ENCODE measurements around the gene NAB2.
"Not testable (repeated sequence)": the region's sequence is repeated elsewhere in the genome, so short reads cannot be mapped to it uniquely, and the experiment has no call there.

The NAB2 gene

DNA sequence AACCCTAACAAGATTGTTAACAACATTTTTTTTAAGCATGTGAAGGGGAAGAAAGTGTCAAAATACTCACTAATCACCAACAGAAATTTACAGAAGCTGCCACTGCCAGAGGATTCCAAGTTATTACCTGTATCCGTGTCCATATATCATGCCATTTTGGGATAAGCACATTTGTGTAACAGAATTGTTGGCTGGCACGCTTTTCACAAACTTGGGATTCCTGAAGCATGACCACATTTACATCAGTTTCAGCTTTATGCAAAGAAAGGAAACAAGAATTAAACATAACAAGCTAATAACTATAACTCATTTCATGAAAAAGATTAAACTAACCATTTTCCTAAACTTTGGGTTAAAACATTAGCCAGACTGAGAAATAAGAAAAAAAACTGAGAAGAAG lies 16.3 kb upstream of the NAB2 start:
- no peak for DNase-seq

DNA sequence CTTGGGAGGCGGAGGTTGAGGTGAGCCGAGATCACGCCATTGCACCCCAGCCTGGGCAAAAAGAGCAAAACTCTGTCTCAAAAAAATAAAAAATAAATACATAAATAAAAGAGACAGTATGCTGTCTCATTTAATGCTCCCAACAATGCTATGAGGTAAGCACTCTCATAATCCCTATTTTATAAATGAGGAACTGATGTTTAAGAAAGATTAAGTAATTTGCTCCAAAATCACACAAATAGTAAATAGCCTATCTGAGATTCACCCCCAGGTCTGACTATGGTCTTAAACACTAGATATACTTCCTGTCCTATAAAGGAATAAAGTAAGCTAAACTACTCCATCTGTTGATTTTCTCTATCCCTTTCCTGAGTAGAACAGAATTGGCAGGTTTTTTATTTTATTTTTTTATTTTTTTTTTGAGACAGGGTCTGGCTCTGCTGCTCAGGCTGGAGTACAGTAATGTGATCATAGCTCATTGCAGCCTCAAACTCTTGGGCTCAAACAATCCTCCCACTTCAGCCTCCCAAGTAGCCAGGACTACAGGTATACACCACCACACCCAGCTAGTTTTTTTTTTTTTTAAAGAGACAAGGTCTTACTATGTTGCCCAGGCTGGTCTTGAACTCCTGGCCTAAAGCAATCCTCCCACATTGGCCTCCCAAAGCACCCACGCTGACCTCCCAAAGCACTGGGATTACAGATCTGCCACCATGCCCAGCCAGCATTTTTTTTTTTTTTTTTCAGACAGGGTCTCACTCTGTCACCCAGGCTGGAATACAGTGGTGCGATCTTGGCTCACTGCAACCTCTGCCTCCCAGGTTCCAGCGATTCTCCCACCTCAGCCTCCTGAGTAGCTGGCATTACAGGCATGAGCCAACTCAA lies 15.1 kb upstream of the NAB2 start:
- DNase-seq, result not testable (repeated sequence)

DNA sequence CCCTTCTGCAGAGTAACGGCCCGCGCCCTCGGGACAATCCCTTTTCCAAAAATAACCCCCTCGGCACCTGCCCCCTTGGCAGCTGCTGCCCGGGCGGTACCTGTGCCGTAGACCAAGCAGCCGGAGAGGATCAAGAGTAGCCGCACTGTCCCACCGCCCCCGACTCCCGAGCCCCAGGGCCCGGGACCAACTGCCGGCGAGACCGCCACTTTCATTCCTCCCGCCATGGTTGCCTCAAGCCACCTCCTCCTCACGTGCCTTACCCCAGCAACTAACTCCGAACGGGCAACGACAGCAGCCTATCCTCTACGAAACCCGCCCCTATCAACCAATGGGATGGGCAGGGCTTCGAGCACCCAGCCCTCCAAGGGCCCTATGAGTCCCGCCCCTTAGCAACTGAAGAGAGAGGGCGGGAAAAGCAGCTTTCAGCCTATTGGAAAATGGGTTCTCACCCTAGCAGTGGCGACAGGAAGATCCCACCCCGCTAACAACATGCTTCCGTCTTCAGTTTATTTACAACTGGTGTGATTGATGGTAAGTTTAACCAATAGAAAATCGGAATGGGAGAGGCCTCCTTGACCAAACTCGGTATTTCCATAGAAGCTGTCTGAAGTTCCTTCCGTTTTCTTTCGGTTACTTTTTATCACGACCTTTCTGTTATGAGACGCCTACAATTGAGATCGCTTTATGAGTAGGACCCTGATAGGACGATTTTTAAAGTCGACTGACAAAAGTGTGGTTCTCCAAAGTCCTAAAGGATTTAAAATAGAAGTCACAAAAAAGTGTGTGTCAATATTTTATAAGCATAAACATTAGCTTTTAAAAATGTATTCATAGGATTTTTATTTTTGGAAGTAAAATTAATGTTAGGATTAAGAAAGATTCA lies 10.2 kb upstream of the NAB2 start, which contains the start of gene NEMP1:
Gene NEMP1 (minus strand): TSS at position 273 of the 886 bp plus-strand sequence. CDS start 46 bp downstream, at position 227.
- DNase-seq, result peak; percentile 99

DNA sequence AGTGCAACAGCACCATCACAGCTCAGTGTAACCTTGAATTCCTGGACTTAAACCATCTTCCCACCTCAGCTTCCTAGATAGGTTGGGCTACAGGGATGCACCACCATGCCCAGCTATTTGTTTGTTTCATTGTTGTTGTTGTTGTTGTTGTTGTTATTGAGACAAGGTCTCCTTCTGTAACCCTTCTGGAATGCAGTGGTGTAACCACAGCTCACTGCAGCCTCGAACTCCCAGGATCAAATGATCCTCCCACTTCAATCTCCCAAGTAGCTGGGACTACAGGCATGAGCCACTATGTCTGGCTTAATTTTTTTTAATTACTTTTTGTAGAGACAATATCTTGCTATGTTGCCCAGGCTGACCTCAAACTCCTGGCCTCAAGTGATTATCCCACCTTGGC lies 9.1 kb upstream of the NAB2 start:
- no peak for DNase-seq

DNA sequence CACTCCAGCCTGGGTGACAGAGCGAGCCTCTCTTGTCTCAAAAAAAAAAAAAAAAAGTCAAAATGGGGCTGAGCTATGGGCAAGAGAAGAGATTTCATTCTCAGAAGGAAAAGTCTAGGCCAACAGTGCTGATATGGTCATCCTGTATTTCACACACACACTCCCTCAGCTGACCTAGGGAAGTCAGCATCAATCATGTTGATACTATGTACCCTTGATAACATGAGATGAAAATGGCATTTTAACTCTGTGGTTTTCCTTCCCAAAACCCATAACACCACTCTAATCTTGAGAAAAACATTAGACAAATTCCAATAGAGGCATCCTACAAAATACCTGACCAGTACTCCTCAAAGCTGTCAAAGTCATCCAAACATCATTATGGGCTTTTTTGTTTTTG lies 8.1 kb upstream of the NAB2 start:
- no peak for DNase-seq

DNA sequence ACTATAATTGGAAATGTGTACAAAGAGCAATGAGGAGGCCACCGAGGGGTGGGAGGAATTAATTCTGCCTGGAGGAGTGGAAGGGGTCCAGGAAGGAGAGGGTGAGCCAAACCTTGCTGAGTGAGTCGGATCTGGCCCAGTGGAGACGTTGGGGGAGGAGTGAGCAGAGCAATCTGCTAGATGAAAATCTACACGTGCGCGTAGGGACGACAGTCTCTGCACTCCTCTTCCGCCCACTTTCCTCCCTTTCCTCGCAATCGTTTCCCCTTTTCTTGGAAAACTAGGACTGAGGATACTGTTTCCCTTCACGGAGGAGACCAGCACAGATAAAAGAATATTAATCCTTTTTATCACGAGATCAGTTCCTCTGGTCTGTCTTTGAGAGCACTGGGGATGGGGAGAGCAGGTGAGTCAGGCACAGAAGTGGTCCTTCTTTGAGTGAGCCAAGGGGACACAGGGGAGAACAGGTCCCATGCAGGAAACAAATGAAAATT lies 2.9 kb upstream of the NAB2 start:
- DNase-seq, result no peak

DNA sequence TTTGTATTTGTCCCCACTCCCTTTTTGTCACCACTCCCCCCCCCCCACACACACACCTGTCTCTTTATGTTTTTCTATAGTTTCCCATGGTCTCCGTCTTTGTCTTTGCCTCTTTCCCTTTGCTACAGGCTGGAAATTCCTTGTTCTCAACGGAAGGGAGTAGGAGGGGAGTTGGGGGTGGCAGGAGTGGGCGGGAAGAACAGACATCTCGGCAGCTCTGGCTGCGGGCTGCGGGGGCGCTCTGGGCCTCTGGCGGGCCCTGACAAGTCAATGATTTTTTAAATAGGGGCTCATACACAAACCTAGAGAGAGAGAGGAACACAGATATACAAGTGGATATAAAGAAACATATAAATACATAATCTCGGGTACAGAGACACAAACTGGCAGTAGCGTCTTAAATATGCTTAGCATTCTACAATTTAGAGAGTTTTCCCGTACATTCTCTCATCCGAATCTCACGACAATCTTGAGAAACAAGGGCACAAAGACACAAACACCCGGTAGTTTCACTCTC lies 2.4 kb upstream of the NAB2 start:
- DNase-seq, result no peak

DNA sequence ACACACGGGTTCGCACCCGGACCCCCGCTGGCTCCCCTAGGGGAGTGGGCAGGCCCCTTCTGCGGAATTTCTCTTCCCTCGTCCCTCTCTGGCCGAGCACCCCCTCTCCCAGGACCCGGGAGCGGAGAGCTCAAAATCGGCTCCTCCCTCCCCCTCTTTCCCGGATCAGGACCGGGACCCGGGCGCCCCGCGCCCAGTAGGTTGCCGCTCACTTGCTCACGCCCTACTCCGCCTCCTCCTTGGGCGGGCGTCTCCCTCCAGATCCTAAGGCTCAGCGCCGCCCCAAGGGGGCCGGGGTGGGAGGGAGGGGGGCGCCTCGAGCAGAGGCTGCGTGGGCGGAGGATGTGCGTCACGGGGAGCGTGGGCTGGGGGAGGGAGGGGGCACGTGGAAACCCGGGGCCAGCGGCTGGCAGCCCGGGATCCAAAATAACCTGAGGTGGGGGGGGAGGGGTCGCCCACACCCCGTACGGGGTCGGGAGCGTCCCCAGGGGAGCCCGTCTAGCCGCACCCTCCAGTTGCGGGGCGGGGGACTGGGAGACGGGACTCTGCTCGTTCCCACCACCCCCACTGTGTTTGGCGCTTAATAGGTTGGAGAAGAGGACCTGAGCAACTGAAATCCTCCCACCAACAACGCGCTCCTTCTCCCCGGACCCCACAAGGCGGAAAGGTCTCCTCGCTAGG lies 1.8 kb upstream of the NAB2 start:
- no peak for DNase-seq

DNA sequence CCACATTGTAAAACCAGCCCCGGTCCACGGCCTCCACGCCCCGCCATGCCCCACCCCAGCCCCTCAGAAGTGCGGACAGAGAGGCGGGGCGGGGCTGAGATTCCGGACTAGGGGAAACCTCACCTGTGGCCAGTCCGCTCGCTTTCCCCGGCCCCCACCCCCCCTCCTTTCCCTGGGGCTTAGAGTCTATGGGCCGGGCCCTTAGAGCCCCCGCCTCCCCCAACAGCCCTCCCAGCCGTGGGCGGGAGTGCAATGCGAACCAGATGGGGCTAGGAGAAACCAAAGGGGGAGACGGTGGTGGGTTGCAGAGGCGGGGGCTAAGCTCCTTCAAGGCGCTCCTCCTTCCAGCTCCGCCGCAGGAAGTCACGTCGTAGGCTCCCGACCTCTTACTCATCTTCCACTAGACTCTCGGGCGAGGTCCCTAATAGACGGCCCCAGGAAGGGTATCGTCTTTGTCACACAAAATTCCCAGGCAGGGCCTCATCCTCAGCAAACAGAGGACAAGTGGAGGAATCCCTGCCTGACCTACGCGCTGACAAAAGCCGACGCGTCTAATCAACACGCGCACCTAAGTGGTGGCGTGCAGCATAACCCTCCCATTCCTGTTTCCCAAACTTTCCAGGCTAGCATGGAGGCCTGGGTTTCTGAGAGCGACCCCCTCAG lies 1.1 kb upstream of the NAB2 start:
- DNase-seq, result no peak

DNA sequence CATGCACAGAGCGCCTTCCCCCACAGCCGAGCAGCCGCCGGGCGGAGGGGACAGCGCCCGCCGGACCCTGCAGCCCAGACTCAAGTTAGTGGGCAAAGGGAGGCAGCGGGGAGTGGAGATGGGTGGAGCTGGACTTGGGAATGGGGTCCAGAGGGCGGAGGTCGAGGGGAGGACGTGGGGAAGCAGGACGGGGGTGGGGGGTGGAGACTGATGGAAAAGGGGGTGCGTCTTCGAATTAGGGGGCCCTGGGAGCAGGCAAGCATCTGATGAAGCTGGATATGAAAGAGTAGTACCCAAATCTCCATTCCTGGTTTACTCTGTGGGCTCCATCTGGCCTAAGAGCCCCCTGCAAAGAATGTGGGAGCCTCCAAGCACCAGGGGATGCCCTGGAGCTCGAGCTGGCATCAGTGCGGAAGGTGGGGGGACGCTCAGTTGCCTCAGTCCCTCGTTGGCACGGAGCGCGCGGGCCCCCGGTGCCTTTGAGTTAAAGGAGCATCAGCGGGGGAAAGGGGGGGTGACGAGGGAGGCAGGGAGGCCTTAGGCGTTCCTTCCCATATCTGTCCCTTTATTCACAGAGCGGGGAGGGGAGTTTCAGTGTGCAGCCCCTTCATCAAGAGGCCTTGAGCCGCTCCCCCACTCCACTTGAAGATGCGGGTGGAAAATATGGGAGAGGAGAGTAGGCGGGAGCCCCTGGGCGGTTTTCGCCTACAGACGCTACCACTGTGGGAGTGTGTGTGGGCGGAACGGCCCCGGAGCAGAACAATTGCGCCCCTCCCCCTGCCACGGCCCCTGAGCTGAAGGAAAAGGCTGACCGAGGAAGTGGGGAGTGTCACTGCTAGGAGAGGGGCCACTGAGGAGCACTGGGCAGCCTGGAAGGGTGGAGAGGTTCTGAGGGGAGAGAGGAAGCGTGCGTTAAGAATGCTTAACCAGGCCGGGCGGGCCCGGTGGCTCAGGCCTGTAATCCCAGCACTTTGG lies 644 bp downstream of the NAB2 start:
- no peak for DNase-seq

DNA sequence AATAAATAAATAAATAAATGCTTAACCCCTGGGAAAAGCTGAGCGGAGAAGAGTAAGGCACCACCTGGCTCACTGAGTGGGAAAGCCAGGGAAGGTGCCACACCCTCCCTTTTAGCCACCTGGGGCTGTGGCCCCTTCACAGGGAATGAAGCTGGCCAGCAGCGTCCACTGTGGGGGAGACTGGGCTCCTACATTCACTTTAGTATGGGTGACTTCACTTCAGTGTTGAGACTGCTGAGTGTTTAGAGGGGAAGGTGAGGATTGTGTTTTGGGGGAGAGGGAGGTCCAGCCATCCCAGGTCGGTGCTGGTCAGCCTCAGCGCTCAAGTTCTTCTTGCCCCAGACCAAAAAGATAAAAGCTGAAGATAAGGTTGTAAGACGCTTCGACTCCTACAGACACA lies 1.6 kb downstream of the NAB2 start:
- DNase-seq, result no peak

DNA sequence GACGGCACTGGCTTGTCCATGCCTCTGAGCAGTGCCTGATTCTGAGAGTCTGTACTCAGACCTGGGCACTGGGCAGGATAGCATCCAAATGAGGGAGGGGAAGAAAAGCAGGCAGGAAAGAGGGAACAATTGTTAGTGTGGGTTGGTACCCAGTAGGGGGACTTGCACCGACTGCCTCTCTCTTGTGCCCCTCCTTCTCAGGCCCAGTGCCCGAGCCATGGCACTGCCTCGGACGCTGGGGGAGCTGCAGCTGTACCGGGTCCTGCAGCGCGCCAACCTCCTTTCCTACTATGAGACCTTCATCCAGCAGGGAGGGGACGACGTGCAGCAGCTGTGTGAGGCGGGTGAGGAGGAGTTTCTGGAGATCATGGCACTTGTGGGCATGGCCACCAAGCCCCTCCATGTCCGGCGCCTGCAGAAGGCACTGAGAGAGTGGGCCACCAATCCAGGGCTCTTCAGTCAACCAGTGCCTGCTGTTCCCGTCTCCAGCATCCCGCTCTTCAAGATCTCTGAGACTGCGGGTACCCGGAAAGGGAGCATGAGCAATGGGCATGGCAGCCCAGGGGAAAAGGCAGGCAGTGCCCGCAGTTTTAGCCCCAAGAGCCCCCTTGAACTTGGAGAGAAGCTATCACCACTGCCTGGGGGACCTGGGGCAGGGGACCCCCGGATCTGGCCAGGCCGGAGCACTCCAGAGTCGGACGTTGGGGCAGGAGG lies 2.2 kb downstream of the NAB2 start:
- DNase-seq, result no peak

DNA sequence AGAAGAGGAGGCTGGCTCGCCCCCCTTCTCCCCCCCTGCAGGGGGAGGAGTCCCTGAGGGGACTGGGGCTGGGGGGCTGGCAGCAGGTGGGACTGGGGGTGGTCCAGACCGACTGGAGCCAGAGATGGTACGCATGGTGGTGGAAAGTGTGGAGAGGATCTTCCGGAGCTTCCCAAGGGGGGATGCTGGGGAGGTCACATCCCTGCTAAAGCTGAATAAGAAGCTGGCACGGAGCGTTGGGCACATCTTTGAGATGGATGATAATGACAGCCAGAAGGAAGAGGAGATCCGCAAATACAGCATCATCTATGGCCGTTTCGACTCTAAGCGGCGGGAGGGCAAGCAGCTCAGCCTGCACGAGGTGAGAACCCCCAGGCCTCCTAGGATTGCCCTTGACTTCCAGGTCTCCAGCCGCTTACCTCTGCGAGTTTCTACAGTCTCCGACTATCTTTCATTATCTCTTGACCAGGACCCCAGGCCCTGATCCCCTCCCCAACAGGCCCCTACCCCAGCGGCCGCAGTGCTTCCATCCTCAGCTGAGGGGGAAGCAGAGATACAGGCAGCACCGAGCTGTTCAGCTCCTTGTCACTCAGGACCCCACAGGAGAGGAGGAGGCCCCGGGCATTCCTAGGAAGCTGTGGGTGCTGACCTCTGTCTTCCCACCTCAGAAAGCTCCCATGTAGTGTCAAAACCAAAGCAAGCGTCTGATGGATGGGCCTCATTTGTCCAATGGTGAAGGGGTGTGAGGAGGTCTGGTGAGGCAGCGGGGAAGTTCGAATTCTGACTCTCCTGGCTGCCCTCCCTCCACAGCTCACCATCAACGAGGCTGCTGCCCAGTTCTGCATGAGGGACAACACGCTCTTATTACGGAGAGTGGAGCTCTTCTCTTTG lies 3.0 kb downstream of the NAB2 start:
- DNase-seq, result no peak

DNA sequence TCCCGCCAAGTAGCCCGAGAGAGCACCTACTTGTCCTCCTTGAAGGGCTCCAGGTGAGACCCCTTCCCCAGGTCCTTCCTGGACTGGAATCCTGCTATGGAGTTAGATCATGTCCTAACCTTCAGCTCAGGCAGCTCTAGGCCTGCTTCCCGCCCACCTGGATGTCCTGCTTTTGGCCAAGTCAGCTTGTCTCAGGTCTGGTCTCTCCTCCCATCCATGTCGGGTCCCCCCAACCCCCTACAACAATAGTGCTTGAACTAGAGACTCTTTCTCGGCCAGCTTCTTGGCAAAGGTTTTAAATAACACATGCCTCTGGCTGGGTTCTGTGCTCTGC lies 3.6 kb downstream of the NAB2 start:
- no peak for DNase-seq

DNA sequence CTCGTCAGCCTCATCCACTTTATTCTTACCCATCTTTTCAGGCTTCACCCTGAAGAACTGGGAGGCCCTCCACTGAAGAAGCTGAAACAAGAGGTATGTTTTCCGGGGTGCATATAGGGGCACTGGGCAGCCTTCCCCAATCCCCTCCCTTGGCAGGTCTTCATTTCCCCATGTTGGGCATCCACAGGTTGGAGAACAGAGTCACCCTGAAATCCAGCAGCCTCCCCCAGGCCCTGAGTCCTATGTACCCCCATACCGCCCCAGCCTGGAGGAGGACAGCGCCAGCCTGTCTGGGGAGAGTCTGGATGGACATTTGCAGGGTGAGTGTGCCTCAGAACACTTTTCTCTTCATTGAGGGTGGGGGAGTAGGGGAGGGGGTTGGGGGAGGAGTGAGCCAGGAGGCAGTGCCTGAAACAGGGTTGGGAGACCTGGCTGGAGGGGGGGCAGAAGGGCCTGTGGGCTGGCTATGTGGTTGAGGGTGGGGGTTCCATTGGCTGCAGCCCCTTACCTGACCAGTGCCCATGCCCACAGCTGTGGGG lies 4.0 kb downstream of the NAB2 start:
- no peak for DNase-seq

DNA sequence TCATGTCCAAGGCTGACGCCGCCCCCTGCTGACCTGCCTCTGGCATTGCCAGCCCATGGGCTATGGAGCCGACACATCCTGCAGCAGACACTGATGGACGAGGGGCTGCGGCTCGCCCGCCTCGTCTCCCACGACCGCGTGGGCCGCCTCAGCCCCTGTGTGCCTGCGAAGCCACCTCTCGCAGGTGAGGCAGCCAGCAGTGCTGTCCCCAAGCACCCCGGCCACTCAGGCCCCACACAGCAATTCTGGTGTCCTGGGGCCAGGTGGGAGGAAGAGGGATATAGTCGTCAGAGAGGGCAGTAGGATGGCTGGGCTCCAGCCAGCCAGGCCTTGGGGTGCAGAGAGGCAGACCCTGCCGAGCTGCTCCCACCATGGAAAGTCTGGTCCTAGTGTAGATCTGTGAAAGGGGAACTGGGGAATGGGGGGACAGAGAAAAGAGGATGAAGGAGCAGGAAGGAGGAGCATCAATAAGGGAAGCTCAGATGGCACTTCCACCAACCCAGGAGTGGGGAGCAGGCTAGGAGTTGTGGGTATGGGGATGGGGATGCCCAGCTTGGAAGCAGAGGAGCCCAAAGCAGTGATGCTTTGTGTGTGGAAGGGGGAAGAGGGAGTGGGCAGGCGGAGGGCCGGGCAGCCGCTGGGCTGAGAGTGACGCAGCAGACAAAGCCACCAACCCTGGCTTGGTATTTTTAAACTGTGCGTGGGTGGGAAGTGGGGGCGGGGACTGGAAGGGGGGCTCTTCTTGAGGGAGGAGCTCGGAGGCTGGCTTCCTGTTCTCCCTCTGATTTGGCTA lies 4.7 kb downstream of the NAB2 start:
- no peak for DNase-seq

DNA sequence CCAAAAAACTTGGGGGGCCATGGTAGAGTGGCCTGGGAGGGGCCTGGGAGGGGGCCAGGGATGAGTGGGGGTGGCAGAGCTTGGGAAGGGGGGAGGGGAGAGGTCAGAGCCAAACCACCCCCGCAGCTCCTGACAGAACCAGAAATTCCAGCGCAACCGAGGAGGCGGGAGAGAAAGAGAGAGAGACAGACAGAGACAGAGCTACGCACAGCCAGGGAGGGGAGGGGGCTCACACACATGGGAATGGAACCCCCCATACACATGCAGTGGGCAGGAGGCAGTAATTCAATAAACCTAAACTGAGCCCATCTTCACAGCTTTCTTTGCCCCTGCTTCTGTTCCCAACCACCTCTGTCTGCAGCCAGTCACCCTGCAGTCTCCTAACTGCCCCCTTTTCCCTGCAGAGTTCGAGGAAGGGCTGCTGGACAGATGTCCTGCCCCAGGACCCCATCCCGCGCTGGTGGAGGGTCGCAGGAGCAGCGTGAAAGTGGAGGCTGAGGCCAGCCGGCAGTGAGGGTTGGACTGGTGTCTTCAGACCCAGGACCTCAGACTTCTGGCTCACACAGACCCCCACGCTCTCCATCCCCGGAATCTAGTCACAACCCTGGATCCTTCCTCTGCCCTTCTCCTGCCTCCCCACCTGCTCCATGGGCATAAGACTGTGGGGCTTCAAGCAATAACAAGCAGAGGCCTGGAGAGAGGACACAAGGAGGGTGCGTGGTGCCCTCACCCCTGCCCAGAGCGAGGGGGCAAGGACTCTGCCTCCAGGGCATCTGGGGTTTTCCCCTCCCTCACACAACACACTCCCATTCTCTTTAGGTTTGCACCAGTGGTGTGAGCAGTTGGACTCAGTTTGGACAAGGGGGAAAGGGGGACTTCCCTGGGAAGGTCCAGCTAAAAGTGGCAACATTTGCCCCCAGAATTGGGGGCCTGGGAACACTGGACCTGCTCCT lies 5.6 kb downstream of the NAB2 start:
- no peak for DNase-seq
